ACC112 (cell line): ENCODE results near the gene CAMTA1.

Experiments used
- H2AFZ ChIP-seq: fragments of 200-600 bp; sonication (generic); one replicate; pipeline ENCODE4 v1.6.0; 2017; ENCODE audit warnings: antibody characterized with exemption, low read length; ENCODE audit not compliant: unreplicated experiment
- H3K27ac ChIP-seq: fragments of 200-600 bp; sonication (generic); 2 replicates; pipeline ENCODE4 v1.5.1; 2014; ENCODE audit warnings: low read depth, mild to moderate bottlenecking, antibody characterized with exemption, low read length, moderate library complexity
- H3K27me3 ChIP-seq: fragments of 200-600 bp; sonication (generic); 2 replicates; pipeline ENCODE4 v1.6.1; 2014; ENCODE audit warnings: mild to moderate bottlenecking, antibody characterized with exemption, low read length, moderate library complexity, mixed read lengths; ENCODE audit not compliant: insufficient read depth
- H3K36me3 ChIP-seq: fragments of 200-600 bp; sonication (generic); 2 replicates; pipeline ENCODE4 v1.6.1; 2016; ENCODE audit warnings: mild to moderate bottlenecking, antibody characterized with exemption, low read length, moderate library complexity, mixed read lengths; ENCODE audit not compliant: insufficient read depth
- H3K4me1 ChIP-seq: fragments of 200-600 bp; sonication (generic); one replicate; pipeline ENCODE4 v1.6.1; 2016; ENCODE audit warnings: low read length, mixed read lengths; ENCODE audit not compliant: insufficient read depth, unreplicated experiment, control insufficient read depth
- H3K4me3 ChIP-seq: fragments of 200-600 bp; sonication (generic); 2 replicates; pipeline ENCODE4 v1.5.1; 2014; ENCODE audit warnings: mild to moderate bottlenecking, low read depth, low read length
- H3K79me2 ChIP-seq: fragments of 200-600 bp; sonication (generic); one replicate; pipeline ENCODE4 v1.6.0; 2016; ENCODE audit warnings: low read length; ENCODE audit not compliant: control insufficient read depth, unreplicated experiment, insufficient read depth

CAMTA1 gene

GRCh38 chr1:7650801-7651200, 865.5 kb downstream of the CAMTA1 start:
- Histone ChIP-seq H3K79me2 (no peaks in the 10 kb centered on the region), H3K4me3 (no peak overlapping the region), H3K27ac (no peak overlapping the region), H3K36me3 (no peaks in the 10 kb centered on the region), H3K27me3 (peaks cover 40% of the 10 kb centered on the region), H3K4me1 (no peaks in the 10 kb centered on the region), H2AFZ (no peak overlapping the region)

- Histone ChIP-seq H3K4me3 (no peak overlapping the region), H3K27me3 (peaks cover 40% of the 10 kb centered on the region), H2AFZ (no peak overlapping the region), H3K36me3 (no peaks in the 10 kb centered on the region), H3K4me1 (no peaks in the 10 kb centered on the region), H3K27ac (no peak overlapping the region), H3K79me2 (no peaks in the 10 kb centered on the region)
These were observed 865.9 kb downstream of the CAMTA1 start for GRCh38 chr1:7651203-7651602.

GRCh38 chr1:7652061-7652460, 866.8 kb downstream of the CAMTA1 start:
- Histone ChIP-seq H3K27ac (no peak overlapping the region), H3K27me3 (peaks cover 40% of the 10 kb centered on the region), H3K36me3 (no peaks in the 10 kb centered on the region), H2AFZ (no peak overlapping the region), H3K4me1 (no peaks in the 10 kb centered on the region), H3K79me2 (no peaks in the 10 kb centered on the region), H3K4me3 (no peak overlapping the region)

DNA sequence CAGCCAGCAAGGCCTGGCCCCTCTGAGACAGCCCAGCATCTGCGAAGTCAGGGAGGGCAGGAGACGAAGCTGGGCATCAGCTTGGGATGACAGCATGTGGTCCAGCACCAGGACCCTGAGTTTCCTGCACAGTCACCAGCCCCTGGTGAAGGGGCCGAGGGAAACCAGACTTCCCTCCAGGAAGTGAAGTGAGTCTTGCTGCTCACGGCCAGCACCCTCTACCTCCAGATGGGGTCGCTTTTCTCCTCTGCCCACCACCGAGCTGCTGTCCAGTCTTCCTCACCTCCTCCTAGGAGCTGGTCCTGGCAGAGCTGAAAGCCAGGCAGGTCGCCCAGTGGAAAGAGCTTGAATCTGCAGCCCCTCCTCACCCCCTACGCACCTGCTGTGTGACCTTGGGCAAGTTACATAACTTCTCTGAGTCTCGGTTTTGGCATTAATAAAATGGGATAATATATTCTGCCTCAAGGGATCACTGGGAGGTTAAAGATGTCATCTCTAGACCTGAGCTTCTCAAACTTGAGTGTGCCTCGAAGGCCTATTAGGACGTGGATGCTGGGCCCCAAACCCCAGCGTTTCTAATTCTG, 867.4 kb downstream of the CAMTA1 start:
- Histone ChIP-seq H3K4me3 (no peak overlapping the region), H3K27ac (no peak overlapping the region), H3K27me3 (peaks cover 40% of the 10 kb centered on the region), H3K4me1 (no peaks in the 10 kb centered on the region), H2AFZ (no peak overlapping the region), H3K79me2 (no peaks in the 10 kb centered on the region), H3K36me3 (no peaks in the 10 kb centered on the region)

DNA sequence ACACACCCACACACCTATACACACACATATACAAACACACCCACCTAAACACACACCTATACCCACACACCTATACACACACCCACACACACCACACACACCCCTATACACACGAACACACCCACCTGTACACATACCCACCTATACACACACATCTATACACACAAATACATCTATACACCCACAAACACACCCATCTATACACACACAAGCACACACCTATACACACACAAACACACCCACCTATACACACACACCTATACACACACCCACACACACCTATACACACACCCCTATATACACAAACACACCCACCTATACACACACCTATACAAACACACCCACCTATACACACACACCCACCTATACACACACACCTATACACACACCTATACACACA, 869.5 kb downstream of the CAMTA1 start:
- no peak overlapping the region for H3K27ac ChIP-seq
- H2AFZ ChIP-seq: no peak overlapping the region
- H3K4me3 ChIP-seq: no peak overlapping the region
- H3K4me1 ChIP-seq: no peaks in the 10 kb centered on the region
- no peaks in the 10 kb centered on the region for H3K36me3 ChIP-seq
- H3K27me3 ChIP-seq: peaks cover 28% of the 10 kb centered on the region
- H3K79me2 ChIP-seq: no peaks in the 10 kb centered on the region

DNA sequence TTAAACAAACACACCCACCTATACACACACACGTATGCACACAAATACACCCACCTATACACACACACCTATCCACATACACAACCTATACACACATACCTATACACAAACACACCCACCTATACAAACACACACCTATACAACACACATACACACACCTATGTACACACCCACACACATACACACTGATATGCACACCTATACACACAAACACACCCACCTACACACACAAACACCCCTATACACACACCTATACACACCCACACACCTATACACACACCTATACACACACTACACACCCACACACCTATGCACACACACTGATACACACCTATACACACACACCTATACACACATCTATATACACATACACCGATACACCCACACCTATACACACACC, 870.1 kb downstream of the CAMTA1 start:
- Histone ChIP-seq H3K4me3 (no peak overlapping the region), H3K79me2 (no peaks in the 10 kb centered on the region), H3K36me3 (no peaks in the 10 kb centered on the region), H2AFZ (no peak overlapping the region), H3K27me3 (peaks cover 21% of the 10 kb centered on the region), H3K4me1 (no peaks in the 10 kb centered on the region), H3K27ac (no peak overlapping the region)

DNA sequence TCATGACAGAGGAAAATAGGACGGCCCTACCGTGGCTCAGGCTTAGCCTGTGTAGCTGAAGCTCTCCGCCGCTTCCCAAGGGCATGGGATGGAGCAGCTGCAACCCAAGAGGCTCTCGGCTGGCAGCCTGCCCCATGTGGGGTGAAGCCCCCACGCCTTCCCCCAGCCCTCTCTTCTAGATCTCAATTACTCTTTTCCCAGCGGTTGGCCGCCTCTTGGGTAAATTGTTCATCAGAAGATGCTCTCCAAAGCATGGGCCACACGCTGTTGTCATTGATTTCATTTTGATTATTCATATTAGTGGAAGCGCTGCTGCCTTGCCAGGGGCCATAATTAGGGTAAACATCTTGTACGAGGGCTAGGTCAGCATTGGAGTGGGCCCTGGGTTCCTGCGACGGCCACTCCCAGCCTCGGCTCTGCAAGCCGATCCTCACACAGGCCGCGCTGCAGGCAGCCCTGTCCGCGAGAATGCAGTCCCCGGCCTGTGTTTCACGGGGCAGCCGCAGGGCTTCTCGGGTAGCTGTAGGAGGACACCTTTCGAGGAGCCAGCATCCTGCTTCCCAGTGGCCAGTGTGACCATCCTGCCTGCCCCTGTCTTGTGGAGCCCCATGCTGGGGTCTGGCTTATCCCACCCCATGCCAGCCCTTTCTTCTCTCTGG, 871.4 kb downstream of the CAMTA1 start:
- Histone ChIP-seq H2AFZ (no peak overlapping the region), H3K4me1 (no peaks in the 10 kb centered on the region), H3K4me3 (no peak overlapping the region), H3K36me3 (no peaks in the 10 kb centered on the region), H3K27ac (no peak overlapping the region), H3K79me2 (no peaks in the 10 kb centered on the region), H3K27me3 (peaks cover 12% of the 10 kb centered on the region)

GRCh38 chr1:7657287-7658016, 872.2 kb downstream of the CAMTA1 start:
- Histone ChIP-seq H2AFZ (no peak overlapping the region), H3K36me3 (no peaks in the 10 kb centered on the region), H3K27ac (no peak overlapping the region), H3K4me1 (no peaks in the 10 kb centered on the region), H3K27me3 (peaks cover 4% of the 10 kb centered on the region; the same call in 1 of the 2 replicates), H3K79me2 (no peaks in the 10 kb centered on the region), H3K4me3 (no peak overlapping the region)

- no peaks in the 10 kb centered on the region for H3K36me3 ChIP-seq
- H3K79me2 ChIP-seq: no peaks in the 10 kb centered on the region
- H3K4me1 ChIP-seq: no peaks in the 10 kb centered on the region
- no peak overlapping the region for H2AFZ ChIP-seq
- no peak overlapping the region for H3K27ac ChIP-seq
- no peak overlapping the region for H3K4me3 ChIP-seq
- H3K27me3 ChIP-seq: no peaks in the 10 kb centered on the region
These were observed 872.8 kb downstream of the CAMTA1 start for GRCh38 chr1:7658099-7658498.

- Histone ChIP-seq H3K36me3 (no peaks in the 10 kb centered on the region), H3K27me3 (no peaks in the 10 kb centered on the region), H3K27ac (no peak overlapping the region), H3K79me2 (no peaks in the 10 kb centered on the region), H2AFZ (no peak overlapping the region), H3K4me3 (no peak overlapping the region), H3K4me1 (no peaks in the 10 kb centered on the region)
These were observed 874.3 kb downstream of the CAMTA1 start for GRCh38 chr1:7659514-7659913.
